HG03565 (cell line): ENCODE data around the gene MRPS10.
"Not testable (repeated sequence)": the region's sequence is repeated elsewhere in the genome, so short reads cannot be mapped to it uniquely, and the experiment has no call there.

Source experiments
- ATAC-seq: cut with Tn5 transposase; IDR thresholded peaks from one replicate; pipeline ENCODE4 v1.9.1; 2021; ENCODE audit warnings: mild to moderate bottlenecking, moderate library complexity; ENCODE audit not compliant: unreplicated experiment

MRPS10 gene

DNA sequence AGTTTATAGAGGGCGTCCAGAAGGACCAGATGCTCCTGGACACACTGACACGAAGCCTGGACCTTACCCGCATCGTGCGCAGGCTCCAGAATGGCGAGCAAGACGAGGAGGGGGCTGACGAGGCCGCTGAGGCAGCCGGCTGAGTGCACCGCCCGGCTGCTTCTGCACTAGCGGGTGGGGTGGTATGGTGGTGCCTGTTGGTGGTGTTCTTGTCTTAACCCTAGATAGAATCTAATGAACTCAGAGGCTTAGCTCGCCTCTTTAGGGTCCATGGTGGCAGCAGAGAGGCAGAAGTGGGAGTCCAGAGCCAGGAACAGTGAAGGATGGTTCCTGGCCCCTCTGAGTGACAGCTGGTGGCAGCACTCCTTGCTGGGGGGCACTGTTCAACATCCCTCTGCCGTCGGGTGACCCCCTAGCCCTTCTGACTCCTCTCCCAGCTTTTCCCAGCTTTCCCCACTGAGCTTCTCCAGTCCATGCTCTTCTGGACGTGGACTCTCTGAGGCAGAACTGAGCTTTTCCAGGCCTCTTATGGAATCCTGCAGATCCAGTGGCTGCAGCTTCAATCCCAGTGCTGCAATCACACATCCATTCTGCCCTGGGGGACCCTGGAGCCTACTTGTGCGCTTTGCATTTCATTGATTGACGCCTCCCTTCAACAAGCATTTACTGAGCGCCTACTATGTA is 38.3 kb downstream of the MRPS10 start:
- ATAC-seq, result no peak

DNA sequence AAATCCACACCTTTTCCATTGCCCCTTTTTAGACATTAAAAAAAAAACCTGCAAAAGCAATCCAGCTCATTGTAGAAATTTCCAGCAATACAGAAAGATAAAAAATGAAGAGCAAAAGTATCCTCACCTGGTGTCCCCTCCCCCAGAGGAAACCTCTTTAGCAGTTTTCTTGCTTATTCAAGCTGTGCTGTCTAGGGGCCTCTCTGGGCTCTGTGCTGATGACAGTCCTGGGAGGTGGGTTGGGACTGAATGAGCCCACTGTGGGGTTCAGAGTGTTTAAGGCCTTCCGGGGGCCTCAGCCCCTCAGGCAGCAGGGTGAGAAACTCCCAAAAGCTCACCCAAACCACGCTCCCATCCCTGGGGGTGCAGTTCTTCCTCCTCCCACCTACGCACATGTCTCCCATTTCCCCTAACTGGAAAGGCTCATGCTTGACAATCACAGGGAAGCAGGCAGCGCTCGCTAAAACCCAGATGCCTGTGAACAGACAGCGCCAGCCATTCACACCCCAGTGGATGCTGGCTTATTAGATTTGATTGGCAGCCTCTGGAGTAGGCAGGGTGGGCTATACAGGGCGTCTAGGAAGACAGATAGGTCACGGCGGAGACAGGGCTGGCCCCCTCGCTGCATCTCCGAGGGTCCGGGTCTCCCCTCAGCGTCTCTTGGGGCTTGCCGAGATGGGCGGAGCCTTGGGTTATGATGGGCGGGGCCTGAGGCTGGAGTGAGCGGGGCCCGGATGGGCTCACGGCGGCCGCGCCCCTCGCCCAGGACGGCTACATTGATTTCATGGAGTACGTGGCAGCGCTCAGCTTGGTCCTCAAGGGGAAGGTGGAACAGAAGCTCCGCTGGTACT is 39.9 kb downstream of the MRPS10 start:
- ATAC-seq, result no peak

DNA sequence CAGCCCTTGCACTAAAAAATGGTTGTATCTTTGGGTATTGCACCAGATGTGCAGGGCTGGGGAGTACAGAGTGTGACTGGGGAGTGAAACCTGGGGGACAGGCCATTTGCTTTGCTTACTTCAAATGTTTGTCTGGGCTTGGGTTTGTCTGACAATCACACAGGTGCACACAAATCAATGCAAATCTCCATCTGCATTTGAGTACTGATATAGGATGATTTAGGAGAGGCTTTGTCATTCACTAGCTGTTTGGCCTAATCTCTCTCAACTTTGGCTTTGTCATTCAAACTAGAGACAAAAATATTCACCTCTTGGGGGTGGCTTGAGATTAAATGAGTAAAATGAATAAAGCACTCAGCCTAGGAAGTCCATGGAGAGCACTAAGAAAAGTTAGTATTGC is 40.7 kb downstream of the MRPS10 start:
- ATAC-seq, result no peak

DNA sequence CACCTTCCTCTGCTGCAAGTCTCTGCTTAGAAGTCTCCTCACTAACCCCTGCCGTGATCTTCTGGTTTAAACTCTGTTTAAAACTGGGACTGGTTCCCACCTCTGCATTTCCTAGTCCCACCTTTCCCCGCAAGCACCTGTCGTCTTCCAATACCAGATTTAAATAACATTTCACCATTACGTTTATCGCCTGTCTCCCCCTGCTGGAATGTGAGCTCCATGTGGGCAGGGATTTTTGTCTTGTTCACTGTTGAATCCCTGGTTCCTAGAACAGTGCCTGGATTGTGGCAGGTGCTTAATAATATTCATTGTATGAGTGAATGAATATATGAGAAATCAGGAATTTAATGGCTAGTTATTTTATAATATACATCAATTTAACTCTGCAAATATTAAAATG is 41.8 kb downstream of the MRPS10 start:
- ATAC-seq, result no peak

DNA sequence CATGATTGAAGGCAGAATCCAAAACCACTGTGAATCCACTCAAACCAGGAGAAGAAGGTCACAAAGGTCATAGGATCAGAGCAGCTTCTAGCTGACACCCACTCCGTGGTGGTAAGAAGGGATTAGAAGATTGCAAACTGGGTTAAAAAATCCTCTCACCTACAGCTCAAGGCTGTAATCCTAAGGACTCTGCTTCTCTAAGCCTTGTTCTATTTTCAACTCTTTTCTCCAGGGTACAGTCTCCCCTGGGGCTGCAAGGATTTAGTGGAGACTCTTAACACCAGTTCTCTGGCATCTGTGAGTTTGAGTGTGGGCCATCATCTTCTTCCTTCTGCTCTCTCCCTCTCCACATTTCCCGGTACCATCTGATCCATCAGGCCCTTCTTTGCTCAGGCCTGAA is 44.6 kb downstream of the MRPS10 start, which contains the start of gene GUCA1A:
GUCA1A (plus strand) TSS at position 264 of the 400 bp plus-strand sequence. CDS start 250 bp downstream, outside the sequence.
- ATAC-seq, result no peak

DNA sequence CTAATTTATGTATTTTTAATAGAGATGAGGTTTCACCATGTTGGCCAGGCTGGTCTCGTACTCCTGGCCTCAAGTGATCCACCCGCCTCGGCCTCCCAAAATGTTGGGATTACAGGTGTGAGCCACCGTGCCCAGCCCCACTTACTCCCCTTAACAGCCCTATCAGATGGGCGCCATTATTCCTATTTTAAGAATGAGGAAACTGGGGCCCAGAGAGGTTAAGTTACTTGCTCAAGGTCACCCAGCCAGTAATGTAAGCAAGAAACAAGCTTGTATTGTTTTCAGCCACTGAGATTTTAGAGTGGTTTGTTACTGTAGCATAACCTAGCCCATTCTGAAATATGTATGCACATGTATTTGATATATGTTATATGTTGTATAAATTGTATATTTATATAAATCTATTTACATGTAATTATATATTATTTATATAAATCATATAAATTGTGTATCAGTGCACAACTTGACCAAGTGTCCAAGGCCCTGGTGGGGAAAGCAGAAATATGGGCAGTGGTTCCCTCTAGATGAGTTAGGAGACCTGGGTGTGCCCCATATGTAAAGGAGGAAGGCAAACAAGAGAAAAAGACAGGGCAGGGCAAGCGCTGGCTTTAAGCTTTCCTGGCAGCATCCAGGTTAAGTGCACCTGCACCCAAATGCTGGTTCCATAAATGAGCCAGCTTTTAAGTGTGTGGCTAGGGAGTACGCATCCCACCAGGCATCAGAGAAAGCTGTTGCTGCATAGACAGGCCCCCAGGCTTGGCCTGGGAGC is 45.7 kb downstream of the MRPS10 start:
- ATAC-seq, result no peak

DNA sequence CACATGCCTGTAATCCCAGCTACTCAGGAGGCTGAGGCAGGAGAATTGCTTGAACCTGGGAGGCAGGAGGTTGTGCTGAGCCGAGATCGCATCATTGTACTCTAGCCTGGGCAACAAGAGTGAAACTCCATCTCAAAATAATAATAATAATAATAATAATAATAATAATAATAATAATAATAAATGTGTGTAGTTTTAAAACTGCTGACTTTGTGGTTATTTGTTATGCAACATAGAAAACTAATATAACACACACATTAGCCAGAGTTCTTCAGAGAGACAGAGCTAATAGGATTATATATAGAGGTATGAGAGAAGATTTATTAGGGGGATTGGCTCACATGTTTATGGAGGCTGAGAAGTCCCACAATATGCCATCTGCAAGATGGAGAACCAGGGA is 47.9 kb downstream of the MRPS10 start:
- not testable (repeated sequence) for ATAC-seq

DNA sequence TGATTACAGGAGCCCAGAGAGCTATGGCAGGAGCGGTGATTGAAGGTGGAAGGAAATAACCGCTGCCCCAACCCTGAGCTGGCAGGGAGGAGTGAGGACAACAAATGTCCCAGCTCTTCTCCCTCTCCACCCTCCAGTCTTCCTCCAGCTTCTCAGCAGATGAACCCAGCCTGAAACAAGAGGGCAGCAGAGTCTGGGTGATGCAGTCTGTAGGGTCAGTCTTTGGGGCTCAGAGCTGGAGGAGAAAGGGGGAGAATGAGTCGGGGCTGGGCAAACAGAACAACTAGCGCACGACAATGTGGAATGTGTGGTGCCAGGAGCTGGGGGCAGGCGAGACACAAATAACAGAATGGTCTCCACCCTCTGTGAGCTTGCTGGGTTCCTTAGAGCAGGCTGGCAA is 49.0 kb downstream of the MRPS10 start:
- no peak for ATAC-seq

DNA sequence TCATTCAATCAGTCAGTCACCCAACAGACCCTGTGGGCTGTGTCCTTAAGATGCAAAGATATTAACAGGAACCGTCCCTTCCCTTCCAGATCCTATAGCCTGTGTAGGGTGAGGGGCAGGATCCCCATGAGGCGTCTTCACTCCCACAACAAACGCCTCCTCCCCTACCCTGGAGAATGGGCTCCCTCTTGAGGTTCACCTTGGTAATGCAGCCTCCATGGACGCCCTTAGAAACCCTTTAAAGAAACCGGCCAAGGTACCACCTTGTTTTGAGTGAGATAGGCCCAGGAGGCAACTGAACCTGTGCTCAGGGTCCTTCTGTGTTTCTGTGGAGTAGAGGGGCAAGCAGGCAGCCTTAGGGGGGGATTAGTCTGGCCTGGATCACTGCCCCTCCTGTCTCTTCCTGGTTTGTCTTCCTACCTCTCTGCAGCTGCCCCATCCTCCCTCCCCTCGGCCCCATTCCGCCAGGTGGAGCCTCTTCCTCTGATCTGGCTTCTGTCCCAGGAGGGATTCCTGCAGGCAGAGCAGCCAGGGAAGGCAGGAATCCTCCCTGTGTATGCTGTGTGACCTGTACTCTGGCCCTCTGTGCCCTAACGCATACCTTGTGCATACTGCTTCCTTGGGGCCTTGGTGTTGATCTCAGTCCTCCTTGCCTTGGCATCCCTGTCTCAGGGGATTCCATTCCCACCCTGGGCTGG is 51.1 kb downstream of the MRPS10 start:
- ATAC-seq, result no peak

DNA sequence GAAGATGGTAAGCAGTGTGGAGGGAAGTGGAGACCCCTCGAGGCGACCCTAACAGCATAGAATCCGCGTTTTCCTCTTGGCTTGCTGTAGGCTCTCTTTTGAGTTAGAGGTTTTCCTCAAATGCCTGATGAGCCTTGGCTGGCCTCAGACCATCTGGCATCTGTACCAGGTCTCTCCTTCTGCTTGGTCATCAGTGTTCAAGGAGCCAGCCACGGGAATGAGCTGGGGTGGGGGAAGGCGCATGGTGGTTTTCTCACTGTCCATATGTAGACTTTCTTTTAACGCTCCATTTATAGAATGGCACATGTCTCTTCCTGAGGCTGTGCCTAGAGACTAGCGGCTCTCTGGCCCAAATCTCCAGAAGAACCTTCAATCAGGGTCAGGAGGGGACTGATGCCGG is 52.6 kb downstream of the MRPS10 start:
- ATAC-seq, result no peak

DNA sequence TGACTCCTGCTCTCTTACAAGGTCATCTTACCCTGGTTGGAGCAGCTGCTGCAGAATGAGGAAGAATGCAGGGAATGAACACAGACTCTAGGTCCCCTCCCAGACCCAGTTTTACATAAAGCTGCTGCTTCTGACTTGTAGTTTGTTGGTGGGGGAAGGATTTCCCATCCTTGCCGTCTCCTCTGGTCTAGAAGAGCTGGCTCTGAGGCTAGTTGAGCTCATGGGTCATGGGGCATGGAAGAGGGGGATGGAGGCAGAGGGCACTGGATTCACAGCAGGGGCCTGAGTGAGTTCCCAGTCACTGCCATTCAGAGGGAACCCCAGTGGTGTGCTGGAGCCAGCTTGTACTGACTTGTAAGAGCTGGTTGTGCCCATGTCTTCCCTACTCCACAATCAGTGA is 53.7 kb downstream of the MRPS10 start:
- no peak for ATAC-seq

DNA sequence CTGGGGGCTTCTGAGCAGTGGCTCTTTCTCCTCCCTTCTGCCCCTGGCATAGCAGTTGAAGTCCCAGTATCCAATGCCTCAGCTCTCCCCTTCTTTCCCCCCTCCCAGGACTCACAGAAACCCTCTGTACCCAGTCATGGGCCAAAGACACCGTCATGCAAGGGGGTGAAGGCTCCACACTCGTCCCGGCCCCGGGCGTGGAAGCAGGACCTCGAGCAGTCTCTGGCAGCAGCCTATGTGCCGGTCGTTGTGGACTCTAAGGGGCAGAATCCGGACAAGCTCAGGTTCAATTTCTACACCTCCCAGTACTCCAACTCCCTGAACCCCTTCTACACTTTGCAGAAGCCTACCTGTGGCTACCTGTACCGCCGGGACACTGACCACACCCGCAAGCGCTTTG is 54.8 kb downstream of the MRPS10 start:
- ATAC-seq, result no peak

DNA sequence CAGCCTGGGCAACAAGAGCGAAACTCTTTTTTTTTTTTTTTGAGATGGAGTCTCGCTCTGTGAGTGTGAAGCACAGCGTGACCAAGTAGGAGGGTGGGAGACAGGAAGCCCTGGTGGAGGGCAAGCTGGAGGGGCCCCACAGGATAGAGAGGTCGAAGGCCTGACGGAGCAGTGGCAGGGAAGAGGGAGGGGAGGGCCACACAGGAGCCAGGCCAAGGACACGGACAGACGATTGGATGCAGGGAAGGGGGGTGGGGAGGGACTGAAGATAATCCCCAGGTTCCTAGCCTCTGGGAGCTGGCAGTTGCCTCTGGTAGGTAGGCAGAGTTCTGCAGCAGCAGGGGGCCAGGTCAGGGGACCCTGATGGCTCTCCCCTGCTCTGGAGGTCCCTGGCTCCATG is 55.3 kb downstream of the MRPS10 start:
- no peak for ATAC-seq

DNA sequence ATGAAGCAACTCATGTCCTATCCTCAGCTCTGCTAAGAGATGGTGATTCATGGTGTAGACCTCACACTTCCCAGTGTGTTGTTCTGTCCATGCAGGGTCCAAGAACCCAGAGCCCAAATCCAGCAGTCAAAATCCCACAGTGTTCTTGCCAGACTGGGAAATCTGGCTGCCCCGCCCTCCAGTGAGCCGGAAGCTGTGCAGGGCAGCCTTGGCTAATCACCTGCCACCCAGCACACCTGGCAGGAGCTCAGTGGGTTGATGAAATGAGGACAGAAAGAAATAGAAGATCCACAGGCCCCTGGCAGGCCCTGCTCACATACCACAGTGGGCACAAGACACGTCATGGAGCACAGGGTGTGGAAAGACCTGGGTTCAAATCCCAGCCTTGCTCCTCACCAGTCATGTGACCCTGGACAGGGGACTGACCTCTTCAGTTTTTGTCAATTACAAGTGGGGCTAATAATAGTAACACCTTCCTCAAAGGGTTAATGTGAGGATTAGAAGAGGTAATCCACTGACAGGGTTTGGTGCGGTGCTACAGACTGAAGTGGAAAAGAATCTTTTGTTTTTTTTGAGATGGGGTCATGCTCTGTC is 58.1 kb downstream of the MRPS10 start:
- no peak for ATAC-seq

DNA sequence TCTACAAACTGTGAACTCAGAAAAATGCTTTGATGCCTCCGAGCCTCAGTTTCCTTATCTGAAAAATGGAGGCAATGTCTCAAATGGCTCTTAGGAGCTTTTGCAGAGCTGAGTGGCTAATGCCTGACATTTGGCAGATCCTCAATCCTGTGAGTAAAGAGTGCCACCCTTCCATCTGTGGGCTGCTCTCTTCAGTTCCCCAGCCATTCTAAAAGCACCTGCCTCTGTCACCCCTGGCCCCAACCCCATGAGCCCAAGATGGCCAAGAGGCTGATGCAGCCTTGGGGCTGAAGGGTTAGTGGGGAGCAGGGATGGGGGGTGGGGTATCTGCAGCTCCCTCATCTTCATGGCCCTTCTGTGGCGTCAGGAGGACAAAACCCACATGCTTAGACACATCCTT is 59.0 kb downstream of the MRPS10 start:
- ATAC-seq, result no peak

DNA sequence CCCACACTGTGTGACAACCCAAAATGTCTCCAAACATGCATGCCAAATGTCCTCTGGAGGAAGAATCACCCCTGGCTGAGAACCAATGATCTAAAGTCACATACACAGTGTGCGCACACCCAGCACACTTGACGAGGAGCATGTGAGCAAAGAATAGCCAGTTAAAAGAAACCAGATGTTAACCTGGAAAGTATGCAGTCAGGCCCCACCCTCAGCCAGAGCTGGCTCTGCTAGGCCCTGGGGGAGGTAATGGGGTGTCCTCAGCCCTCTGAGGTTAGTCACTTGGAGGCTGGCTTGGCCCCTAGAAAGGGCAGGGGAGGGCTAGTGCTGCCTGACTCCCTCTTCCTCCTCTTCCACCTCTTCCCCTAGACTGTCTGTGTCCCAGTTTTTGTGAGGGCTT is 59.6 kb downstream of the MRPS10 start:
- ATAC-seq, result no peak
